ENCODE data around the gene ZZZ3. TPM values are rescaled to one million over a fixed set of nuclear protein-coding genes. Genes with fewer than 3 reads are reported as not detected.

ZZZ3 gene
- total and polyA plus RNA-seq, 10 of the 15 experiments (the other 5 are each of a cell fraction or from before 2014, with no cell fraction given) = 10.5 to 44.1 (median 29.5) TPM

GRCh38 chr1:77670330-77670729 lies 12.1 kb downstream of the ZZZ3 start:
- no peak overlapping the region for H3K27ac ChIP-seq (ENCODE audit: control insufficient read depth, insufficient read depth)
- BruUV-seq (replicated peaks) = no TSS peak
- H3K4me2 ChIP-seq (ENCODE audit: control insufficient read depth, insufficient read depth) = peak overlapping the region; percentile 97; the same call in 1 of the 2 replicates
- in situ Hi-C loops (cut with MboI) = no loop called here
- ChIA-PET RAD21 (ENCODE audit: unreplicated experiment) (no interaction called here), CTCF (interaction anchor here (1.5 kb wide), 1 partner anchor 12 kb away, joined by 3 read pairs; the partner anchor contains the start of gene ZZZ3), POLR2A (interaction anchor here (0.5 to 1.5 kb wide), 4 partner anchors 8 to 258 kb away, joined by 3 to 6 read pairs (median 4); no protein-coding TSS in a partner anchor), SMC1A (ENCODE audit: uncharacterized antibody, unreplicated experiment) (interaction anchor here (1.9 kb wide), 1 partner anchor 11 kb away, joined by 6 read pairs; no protein-coding TSS in a partner anchor)
- no peak overlapping the region for H2AFZ ChIP-seq (ENCODE audit: control insufficient read depth, low read depth, low read length)
- no peak for DNase-seq (ENCODE audit: low read depth, low spot score)
- WGBS (ENCODE audit: insufficient coverage, insufficient replicate concordance, low lambda C conversion rate, missing lambda C conversion rate) = 86% methylated on average over 7 of the region's 7 CpGs
- no peaks in the 10 kb centered on the region for H4K20me1 ChIP-seq (ENCODE audit: control insufficient read depth, insufficient read depth)
- no peaks in the 10 kb centered on the region for H3K27me3 ChIP-seq (replicated peaks in 1 of 2; ENCODE audit: control insufficient read depth in 2 of 2, insufficient read depth in 2 of 2, low read length in 1 of 2)
- intact Hi-C loops (cut with micrococcal nuclease; ENCODE audit: unreplicated experiment) = loop anchor here (5.0 kb wide), 1 partner anchor 957 kb away; no protein-coding TSS in a partner anchor
- peak overlapping the region; percentile 8; the same call in 1 of the 2 replicates for H3K4me3 ChIP-seq
- TF ChIP-seq ATF7 (IDR thresholded peaks at IDR 0.05; ENCODE audit: low read depth) (no peak), ZNF217 (IDR thresholded peaks at IDR 0.05) (0 out of 2 replicates have a peak, but pooled peaks have one; percentile 24)
- no peak for ATAC-seq
- no peak for FAIRE-seq
- H3K36me3 ChIP-seq (ENCODE audit: control insufficient read depth in 2 of 2, insufficient read depth in 2 of 2, low read length in 1 of 2) = no peaks in the 10 kb centered on the region; a peak in 1 of 4 replicates
- no peak overlapping the region for H3K9ac ChIP-seq (ENCODE audit: control insufficient read depth, insufficient read depth, low read length)
- H3K4me1 ChIP-seq (ENCODE audit: control insufficient read depth, insufficient read depth, low read length) = peaks cover 23% of the 10 kb centered on the region
- H3K79me2 ChIP-seq (ENCODE audit: control insufficient read depth, insufficient read depth, low read length) = peaks cover 94% of the 10 kb centered on the region
- no peaks in the 10 kb centered on the region for H3K9me3 ChIP-seq (replicated peaks; ENCODE audit: control insufficient read depth, insufficient read depth, low read length)

- ChIA-PET CTCF (interaction anchor here (0.7 to 1.8 kb wide), 6 partner anchors 9 to 629 kb away, joined by 3 to 4 read pairs (median 3); no protein-coding TSS in a partner anchor), POLR2A (interaction anchor here (0.6 to 2.8 kb wide), 2 partner anchors 10 to 977 kb away, joined by 3 to 10 read pairs; no protein-coding TSS in a partner anchor), SMC1A (ENCODE audit: uncharacterized antibody, unreplicated experiment) (interaction anchor here (0.6 to 1.0 kb wide), 4 partner anchors 10 to 533 kb away, joined by 3 to 5 read pairs (median 4); partner anchors contain the start of gene MIGA1), RAD21 (ENCODE audit: unreplicated experiment) (interaction anchor here (0.7 kb wide), 1 partner anchor 717 kb away, joined by 3 read pairs; no protein-coding TSS in a partner anchor)
- TF ChIP-seq SIN3A (IDR thresholded peaks at IDR 0.05; ENCODE audit: low read depth, low read length) = no peak
- TF ChIP-seq USF2 (IDR thresholded peaks at IDR 0.05; ENCODE audit: borderline replicate concordance, low read depth, low read length) = no peak
- TF ChIP-seq CREM (IDR thresholded peaks at IDR 0.05; ENCODE audit: low read depth) = no peak
- no peak for TF ChIP-seq IRF4 (IDR thresholded peaks at IDR 0.05; ENCODE audit: low read depth, low read length)
- H3K9ac ChIP-seq (ENCODE audit: control insufficient read depth, insufficient read depth, low read length) = no peak overlapping the region
- no peak for DNase-seq (ENCODE audit: low read depth, low spot score)
- H4K20me1 ChIP-seq (ENCODE audit: control insufficient read depth, insufficient read depth) = no peaks in the 10 kb centered on the region
- no peak overlapping the region for H3K4me2 ChIP-seq (ENCODE audit: control insufficient read depth, insufficient read depth)
- no peaks in the 10 kb centered on the region for H3K27me3 ChIP-seq (replicated peaks in 1 of 2; ENCODE audit: control insufficient read depth in 2 of 2, insufficient read depth in 2 of 2, low read length in 1 of 2)
- peaks cover 95% of the 10 kb centered on the region for H3K79me2 ChIP-seq (ENCODE audit: control insufficient read depth, insufficient read depth, low read length)
- intact Hi-C loops (cut with micrococcal nuclease; ENCODE audit: unreplicated experiment) = no loop called here
- no TSS peak for BruUV-seq (replicated peaks)
- in situ Hi-C loops (cut with MboI) = no loop called here
- no peak overlapping the region for H2AFZ ChIP-seq (ENCODE audit: control insufficient read depth, low read depth, low read length)
- no peaks in the 10 kb centered on the region for H3K9me3 ChIP-seq (replicated peaks; ENCODE audit: control insufficient read depth, insufficient read depth, low read length)
- no peak for ATAC-seq
- no peak for FAIRE-seq
- H3K27ac ChIP-seq (ENCODE audit: control insufficient read depth, insufficient read depth) = no peak overlapping the region
- peaks cover 23% of the 10 kb centered on the region for H3K4me1 ChIP-seq (ENCODE audit: control insufficient read depth, insufficient read depth, low read length)
- WGBS (ENCODE audit: insufficient coverage, insufficient replicate concordance, low lambda C conversion rate, missing lambda C conversion rate) = 55% methylated on average over 1 of the region's 1 CpG
- no peak overlapping the region for H3K4me3 ChIP-seq
- no peaks in the 10 kb centered on the region; a peak in 1 of 4 replicates for H3K36me3 ChIP-seq (ENCODE audit: control insufficient read depth in 2 of 2, insufficient read depth in 2 of 2, low read length in 1 of 2)
These were observed 13.5 kb downstream of the ZZZ3 start for GRCh38 chr1:77668924-77669449.

Data from GM12878 (cell line).